ENCODE data around the gene DYNLT2.
A peak's percentile ranks its signal among the peaks of the same experiment; 100 is the strongest.

DYNLT2 gene

DNA sequence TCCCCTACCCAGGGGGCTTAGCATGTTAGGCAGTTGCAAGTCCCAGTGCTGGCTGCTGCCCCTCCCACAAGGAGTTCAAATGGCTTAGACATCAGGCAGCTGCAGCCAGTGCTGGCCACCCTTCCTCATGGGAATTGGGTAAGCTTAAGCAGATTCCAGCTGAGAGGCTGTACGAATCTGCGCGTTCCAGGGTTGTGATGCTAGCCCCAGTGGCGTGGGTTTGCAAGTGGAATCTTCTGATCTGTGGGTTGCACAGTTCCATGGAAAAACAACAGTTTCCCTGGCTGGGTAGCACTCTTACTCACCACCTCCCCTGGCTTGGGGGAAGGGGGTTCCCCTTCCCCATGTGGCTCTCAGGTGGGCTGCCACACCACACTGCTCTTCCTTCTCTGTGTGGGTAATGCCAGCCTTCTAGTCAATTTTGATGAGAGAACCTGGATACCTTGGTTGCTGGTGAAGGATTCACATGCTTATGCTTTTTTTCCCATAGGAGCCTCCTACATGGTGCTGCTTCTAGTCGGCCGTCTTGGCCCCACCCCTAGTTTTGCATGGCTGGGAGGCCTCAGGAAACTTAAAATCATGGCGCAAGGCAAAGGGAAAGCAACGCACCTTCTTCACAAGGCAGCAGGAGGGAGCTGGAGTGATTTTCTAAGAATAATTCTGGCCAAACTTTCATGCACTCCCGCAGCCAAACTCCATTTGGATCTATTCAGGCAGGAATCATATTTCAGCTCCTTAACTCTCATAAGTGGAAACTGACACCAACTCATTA is 13.0 kb downstream of the DYNLT2 start:
- no peak for DNase-seq (ENCODE audit: low read depth in 2 of 2)

GRCh38 chr6:169729961-169730360 is 21.4 kb downstream of the DYNLT2 start:
- DNase-seq (ENCODE audit: low read depth in 2 of 2), result no peak

- DNase-seq (ENCODE audit: low read depth in 2 of 2), result no peak
These were observed 24.4 kb downstream of the DYNLT2 start for GRCh38 chr6:169726963-169727362.

- no peak for DNase-seq (ENCODE audit: low read depth in 2 of 2)
These were observed 25.3 kb downstream of the DYNLT2 start for GRCh38 chr6:169726049-169726400.

DNA sequence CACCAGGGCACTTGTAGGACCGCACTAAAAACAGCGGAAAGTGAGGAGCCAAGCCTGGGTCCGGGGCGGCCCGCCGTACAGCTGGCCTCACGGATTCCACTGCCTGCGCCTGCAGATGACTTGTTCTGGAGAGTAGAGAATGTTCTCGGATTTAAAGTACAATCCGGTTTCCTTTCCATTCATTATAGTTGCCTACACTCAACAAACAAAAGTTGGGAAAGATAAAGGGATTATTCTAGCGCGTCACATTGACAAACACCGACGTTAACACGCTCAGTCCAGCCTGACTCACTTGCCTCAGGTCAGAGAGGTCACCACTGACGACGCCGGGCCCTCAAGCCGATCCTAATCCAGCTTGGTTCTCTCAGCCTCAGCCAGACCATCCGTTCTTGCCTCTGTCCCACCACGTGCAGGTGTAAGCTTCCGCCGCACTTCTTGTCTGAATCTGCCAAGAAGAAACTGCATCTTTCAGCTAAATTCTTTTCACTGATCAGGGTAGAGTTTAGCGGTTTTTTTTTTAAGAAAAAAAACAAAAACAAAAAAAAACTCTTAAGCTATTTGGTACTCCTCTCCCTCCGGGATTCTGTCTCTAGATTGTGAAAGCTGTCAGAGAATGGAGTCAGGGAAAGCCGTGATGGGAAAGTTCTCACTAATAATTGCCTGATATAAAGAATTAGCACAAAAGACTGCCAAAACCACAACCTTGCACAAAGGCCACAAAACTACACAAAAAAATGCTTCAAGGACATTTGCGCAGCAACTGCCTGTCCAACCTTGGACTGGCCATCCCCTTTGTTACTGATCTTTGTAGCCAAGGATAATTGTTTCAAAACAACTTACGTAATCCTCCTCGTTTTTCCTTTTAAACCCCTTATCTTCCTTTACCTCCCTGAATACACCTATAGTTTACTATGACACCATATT is 26.0 kb downstream of the DYNLT2 start:
- peak in 1 of 2 donors; percentile 7 for DNase-seq (ENCODE audit: low read depth in 2 of 2)

DNA sequence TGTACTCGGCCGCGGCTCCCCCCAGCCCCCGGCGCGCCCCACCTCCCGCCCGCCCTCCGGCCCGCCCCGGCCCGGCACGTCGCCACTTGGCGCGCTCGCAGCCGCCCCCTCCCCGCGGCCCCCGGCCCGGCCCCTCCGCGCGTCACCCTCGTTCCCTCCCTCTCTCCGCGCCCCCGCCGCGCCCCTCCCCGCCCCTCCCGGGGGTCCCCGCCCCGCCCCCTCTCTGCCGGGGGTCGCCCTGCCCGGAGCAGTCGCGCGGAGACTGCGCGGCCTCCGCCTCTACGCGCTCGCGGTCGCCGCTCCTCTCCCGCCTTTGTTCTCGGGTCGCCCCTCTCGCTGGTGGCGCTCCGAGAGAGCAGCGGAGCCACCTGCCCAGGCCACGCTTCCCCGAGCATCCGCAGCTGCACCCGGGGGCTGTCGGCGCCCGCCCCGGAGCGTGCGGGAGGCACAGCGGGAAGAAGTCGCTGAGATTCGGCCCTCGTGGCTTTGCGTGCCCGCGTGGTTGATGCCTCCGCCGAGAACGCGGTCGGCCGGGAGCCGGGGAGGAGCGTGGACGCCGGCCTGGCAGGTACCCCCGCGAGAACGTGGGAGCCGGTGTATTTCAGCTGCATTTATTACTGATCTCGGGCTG is 26.8 kb downstream of the DYNLT2 start, which contains the start of gene PHF10:
PHF10 (minus strand) TSS at position 7 of the 631 bp plus-strand sequence. CDS start 569 bp downstream, outside the sequence.
- DNase-seq (ENCODE audit: low read depth in 2 of 2), result peak; percentile 50 to 53

DNA sequence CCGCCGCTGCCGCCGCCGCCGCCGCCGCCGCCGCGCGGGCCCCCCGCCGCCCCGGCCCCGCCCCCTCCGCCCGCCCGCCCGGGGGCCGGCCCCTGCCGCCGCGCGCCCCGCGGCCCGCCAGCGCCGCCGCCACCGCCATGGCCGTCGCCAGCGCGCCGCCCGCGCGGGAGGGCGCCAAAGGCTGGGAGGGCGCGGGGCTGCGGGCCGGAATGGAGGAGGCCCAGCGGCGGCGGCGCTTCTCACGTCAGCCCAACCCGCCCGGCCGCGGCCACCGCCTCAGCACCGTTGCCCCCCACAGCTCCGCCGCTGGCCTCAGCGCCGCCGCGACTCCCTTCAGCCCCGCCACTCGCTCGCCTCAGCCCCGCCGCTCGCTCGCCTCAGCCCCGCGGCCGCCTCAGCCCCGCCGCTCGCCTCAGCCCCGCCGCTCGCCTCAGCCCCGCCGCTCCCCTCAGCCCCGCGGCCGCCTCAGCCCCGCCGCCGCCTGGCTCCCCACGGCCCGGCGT is 27.3 kb downstream of the DYNLT2 start:
- peak; percentile 19 to 20 for DNase-seq (ENCODE audit: low read depth in 2 of 2)

DNA sequence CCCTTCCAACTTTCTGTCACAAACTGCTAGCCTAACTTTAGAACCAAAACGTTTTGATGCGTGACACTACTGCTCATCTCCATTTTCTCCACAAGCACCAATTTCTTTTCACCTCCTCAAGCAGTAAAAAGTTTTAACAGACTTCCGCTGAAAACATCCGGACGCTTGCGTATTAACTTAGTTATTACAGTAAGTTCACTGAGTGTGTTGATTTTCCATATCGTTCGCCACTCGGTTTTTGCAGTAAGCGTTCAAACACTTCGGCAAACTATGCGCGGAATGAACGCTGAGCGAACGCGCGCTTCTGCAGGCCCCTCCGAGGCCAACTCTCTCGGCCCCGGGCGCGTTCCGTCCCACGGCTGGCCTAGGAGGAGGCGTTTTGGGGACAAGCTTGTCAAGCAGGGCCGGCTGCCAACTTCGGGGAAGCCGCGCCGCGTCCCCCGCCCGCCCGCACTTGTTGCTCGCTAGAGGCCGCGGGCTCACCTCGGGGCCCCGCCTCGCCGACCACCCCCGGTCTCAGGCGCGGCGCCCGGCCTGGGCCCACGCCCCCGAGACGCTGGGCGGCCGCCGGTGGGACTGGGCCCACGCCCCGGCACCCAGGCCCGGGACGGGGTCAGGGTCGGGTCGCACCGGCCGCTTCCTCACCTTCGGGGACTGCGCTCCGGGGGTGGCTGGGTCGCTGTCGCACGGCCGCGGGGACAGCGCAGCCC is 28.0 kb downstream of the DYNLT2 start:
- peak; percentile 50 for DNase-seq (ENCODE audit: low read depth in 2 of 2)

GRCh38 chr6:169722362-169723199 is 28.8 kb downstream of the DYNLT2 start:
- peak; percentile 14 to 23 for DNase-seq (ENCODE audit: low read depth in 2 of 2)

DNA sequence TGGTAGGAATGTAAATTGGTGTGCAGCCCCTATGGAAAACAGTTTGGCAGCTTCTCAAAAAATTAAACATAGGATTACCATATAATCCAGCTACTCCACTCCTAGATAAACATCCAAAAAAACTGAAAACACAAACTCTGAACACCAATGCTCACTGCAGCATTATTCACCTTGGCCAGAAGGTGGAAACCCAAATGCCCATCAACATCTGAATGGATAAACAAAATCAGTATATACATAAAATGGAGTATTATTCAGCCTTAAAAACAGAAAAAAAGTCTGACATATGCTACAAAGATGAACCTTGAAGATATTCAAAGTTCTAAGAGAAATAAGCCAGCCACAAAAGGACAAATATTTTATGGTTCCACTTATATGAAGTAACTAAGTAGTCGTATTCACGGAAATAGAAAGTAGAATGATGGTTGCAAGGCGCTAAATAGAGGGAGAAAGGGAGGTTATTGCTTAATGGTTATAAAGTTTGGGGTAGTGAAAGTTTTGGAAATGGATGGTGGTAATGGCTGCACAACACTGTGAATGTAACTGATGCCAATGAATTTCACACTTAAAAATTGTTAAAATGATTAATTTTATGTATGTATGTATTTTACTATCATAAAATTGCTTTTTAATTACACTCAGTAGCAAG is 31.0 kb downstream of the DYNLT2 start:
- no peak for DNase-seq (ENCODE audit: low read depth in 2 of 2)

GRCh38 chr6:169719117-169719516 is 32.3 kb downstream of the DYNLT2 start:
- DNase-seq (ENCODE audit: low read depth in 2 of 2), result no peak

- no peak for DNase-seq (ENCODE audit: low read depth in 2 of 2)
These were observed 36.8 kb downstream of the DYNLT2 start for GRCh38 chr6:169714595-169714994.

- DNase-seq (ENCODE audit: low read depth in 2 of 2), result no peak
These were observed 37.2 kb downstream of the DYNLT2 start for GRCh38 chr6:169714178-169714577.

GRCh38 chr6:169710009-169710408 is 41.4 kb downstream of the DYNLT2 start:
- no peak for DNase-seq (ENCODE audit: low read depth in 2 of 2)

DNA sequence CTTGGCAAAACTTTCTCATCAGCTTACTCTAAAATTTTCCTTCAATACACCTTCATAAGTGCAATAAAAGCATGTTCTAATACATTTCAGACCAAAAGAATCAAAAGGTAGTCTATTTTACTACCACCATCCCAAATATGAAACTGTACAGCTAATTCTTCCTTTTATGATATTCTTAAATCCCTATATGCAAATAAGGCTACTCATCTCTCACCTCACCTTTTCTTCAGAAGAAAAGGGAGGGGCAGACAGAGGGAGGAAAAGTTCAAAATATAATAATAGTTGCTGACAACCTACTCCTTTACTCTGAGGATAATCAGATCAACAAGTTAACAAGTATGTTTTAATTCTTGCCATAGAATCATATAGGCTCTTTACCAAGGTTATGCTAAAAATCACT is 42.1 kb downstream of the DYNLT2 start:
- no peak for DNase-seq (ENCODE audit: low read depth in 2 of 2)

- DNase-seq (ENCODE audit: low read depth in 2 of 2), result no peak
These were observed 43.6 kb downstream of the DYNLT2 start for GRCh38 chr6:169707772-169708171.

DNA sequence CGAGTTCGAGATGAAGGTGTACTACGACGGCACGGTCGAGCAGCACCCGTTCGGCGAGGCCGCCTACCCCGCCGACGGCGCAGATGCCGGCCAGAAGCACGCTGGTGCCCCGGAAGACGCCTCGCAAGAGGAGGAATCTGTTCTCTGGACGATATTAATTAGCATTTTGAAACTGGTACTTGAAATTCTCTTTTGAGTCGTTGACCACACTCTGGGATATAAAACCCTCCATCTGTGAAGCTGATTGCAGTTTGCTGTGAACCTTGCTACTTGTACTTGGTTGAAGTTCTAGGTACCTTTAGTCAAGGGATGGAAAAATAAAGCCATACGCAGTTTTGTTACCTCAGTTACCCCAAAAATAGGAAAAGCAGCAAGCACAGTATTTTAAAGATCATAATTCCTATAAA is 48.5 kb downstream of the DYNLT2 start:
- DNase-seq (ENCODE audit: low read depth in 2 of 2), result no peak

- DNase-seq (ENCODE audit: low read depth in 2 of 2), result peak; percentile 98
These were observed 49.2 kb downstream of the DYNLT2 start, which contains the start of the genes C6orf120 and WDR27 for GRCh38 chr6:169701954-169702839. TSS of gene C6orf120 (plus strand) at chr6:169702126. CDS start at chr6:169702460, 334 bp downstream. TSS of gene WDR27 (minus strand) at chr6:169702029. CDS start at chr6:169689005, 13,024 bp downstream.

Data from stimulated activated CD4-positive, alpha-beta T cell treated with anti-CD3 and anti-CD28 coated beads, Interleukin-4, amount 100 ng/mL, for 48 hours (primary cell).